GM13977 (cell line): ENCODE measurements around the gene WDR7.

Experiments used
- DNase-seq: peaks from one replicate; pipeline ENCODE4 v3.0.0; 2012; ENCODE audit warnings: low spot score
- CTCF ChIP-seq: IDR thresholded peaks from 2 replicates; pipeline ENCODE4 v1.5.1; 2012; ENCODE audit warnings: mild to moderate bottlenecking, control low read depth; ENCODE audit not compliant: insufficient read depth; ENCODE audit errors: extremely low read depth, missing control alignments
- in situ Hi-C: fragments of 300-500 bp; cut with MboI; formaldehyde crosslinking; loops from one replicate; pipeline ENCODE4 v1.12.0; 2022; ENCODE audit warnings: low sequenced_read_pairs, low pct_unique_long_range_greater_than_20kb, mixed read lengths, inconsistent platforms; ENCODE audit not compliant: unreplicated experiment

The WDR7 gene

GRCh38 chr18:56684277-56684676 lies 33.1 kb downstream of the WDR7 start:
- DNase-seq: no peak
- in situ Hi-C loops: no loop called here
- TF ChIP-seq CTCF: no peak

GRCh38 chr18:56691530-56691929 lies 40.4 kb downstream of the WDR7 start:
- no peak for TF ChIP-seq CTCF
- DNase-seq: no peak
- in situ Hi-C loops: no loop called here

- no peak for TF ChIP-seq CTCF
- DNase-seq: no peak
- in situ Hi-C loops: no loop called here
Observed at GRCh38 chr18:56696966-56697365, 45.8 kb downstream of the WDR7 start.

GRCh38 chr18:56702946-56703345 lies 51.8 kb downstream of the WDR7 start:
- TF ChIP-seq CTCF: peak; percentile 38
- DNase-seq: peak; percentile 40
- in situ Hi-C loops: no loop called here

- no peak for TF ChIP-seq CTCF
- in situ Hi-C loops: no loop called here
- peak; percentile 42 for DNase-seq
Observed at GRCh38 chr18:56709463-56709862, 58.3 kb downstream of the WDR7 start.

- DNase-seq: no peak
- in situ Hi-C loops: no loop called here
- TF ChIP-seq CTCF: no peak
Observed at GRCh38 chr18:56711708-56712445, 60.7 kb downstream of the WDR7 start.
